DMS153 treated with DMSO at 0.1 percent for 48 hours (cell line): ENCODE data around the gene STAG3.
"Not testable (repeated sequence)": the region's sequence is repeated elsewhere in the genome, so short reads cannot be mapped to it uniquely, and the experiment has no call there.

Experiments used
- DNase-seq: peaks from one replicate; lab custom pipeline; 2025; ENCODE audit not compliant: unreplicated experiment; lab: John Stamatoyannopoulos, UW

Gene STAG3

GRCh38 chr7:100173806-100174495 lies 3.8 kb upstream of the STAG3 start:
- no peak for DNase-seq

DNA sequence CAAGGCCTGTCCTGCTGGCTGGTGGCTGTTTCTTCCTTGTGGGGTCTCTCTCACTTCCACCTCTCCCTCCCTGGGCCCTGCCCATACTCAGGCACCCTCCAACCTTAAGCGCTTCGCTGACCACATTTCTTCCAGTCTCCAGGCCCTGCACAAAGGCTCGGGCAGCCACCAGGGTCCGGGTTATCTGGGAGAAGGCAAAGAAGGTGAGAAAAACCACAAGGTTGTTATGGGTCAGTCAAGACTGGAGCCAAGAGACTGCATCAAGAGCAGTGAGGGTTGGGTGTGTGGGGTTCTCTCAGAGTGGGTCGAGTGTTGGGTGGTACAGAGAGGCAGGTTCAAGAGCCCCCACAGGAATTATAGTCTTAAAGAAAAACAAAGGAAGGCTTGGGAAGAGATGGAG lies 3.1 kb upstream of the STAG3 start:
- DNase-seq: no peak

- DNase-seq: no peak
These were observed 2.3 kb upstream of the STAG3 start for GRCh38 chr7:100175296-100175935.

- no peak for DNase-seq
These were observed 1.3 kb upstream of the STAG3 start for GRCh38 chr7:100176096-100177044.

GRCh38 chr7:100180084-100180483 lies 2.4 kb downstream of the STAG3 start:
- DNase-seq: not testable (repeated sequence)

DNA sequence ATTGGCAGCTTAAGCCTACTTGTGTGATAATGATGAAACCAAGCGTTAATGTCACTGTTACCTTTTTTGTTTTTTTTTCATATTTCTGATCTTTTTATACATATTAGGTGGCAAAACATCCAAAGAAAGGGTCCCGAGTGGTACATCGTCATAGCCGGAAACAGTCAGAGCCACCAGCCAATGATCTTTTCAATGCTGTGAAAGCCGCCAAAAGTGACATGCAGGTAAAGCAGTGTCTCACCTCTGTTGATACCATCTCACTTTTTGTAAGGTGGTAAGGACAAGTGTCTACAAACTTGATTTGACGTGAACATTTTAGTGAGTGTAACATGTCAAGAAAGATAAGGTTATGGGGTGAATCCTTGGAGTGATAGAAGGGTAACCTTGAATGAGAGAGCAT lies 4.9 kb downstream of the STAG3 start:
- DNase-seq: not testable (repeated sequence)

GRCh38 chr7:100183090-100183489 lies 5.4 kb downstream of the STAG3 start:
- DNase-seq: not testable (repeated sequence)

DNA sequence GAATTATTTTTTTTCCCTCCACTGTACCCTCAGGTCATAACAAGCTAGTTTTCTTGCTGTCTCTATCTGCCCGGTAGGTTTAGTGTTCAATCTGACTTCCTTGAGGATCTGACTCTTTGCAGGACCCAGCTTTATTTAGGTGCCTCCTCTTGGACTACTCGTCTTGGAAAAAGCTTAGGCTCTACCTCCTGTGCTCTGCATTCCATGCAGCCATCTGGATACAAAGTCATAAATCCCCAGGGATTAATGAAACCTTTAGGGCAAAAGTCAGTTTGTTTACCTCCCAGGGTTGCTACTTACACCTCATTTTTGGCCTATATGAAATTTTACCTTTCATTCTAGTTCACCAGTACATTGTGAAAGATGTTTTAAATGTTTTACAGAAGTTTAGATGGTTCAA lies 8.0 kb downstream of the STAG3 start:
- DNase-seq: no peak

DNA sequence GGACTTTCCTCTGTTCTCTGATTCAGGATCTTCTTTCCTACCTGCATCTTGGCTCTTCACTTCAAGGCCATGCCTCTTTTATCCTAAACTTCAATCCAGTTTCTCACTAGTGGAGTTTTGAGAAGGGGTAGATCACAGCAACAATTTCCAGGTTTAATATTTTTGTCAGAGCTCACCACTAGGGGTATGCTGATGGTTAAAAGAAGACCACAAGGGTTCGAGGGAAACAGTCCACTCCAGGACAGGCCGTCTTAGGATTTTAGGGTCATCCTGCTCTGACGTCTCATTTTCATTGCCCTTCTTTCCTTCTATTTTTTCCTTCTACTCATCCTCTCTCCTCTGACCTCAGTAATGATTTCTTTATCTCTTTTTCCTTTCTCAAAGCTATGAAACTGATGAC lies 11.3 kb downstream of the STAG3 start:
- DNase-seq: no peak

DNA sequence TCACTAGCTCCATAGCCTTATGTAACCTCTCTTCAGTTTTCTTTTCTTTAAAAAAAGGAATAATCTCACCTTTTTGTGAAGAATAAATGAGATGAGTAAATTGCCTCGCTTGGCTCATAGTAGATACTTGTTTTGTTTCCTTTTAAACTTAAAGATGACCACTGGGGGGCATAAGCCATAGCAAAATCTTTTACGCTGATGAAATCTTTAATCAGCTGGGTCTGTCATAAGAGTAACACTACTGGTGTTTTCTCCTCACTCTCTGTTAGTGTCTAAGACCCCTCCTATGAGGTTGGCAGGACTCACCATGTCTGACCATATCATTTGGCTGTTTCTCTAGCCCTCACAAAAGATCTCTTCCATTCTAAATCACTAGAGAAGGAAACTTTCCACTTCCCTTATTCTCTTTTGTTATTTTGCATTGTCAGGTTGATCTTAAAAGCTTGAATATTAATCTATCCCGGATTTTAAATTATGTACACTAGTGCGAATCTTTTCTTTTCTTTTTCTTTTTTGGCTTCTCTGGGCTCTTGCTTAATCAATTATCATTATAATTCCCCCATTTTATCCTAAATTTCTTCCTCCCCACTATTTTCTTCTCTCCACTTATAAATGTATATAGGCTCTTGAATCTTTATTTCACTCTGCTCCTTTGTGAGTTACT lies 12.5 kb downstream of the STAG3 start:
- no peak for DNase-seq

GRCh38 chr7:100191775-100192174 lies 14.1 kb downstream of the STAG3 start:
- DNase-seq: no peak

GRCh38 chr7:100192281-100192862 lies 14.7 kb downstream of the STAG3 start:
- DNase-seq: not testable (repeated sequence)

- DNase-seq: no peak
These were observed 15.3 kb downstream of the STAG3 start for GRCh38 chr7:100192969-100193368.

GRCh38 chr7:100195222-100195621 lies 17.5 kb downstream of the STAG3 start:
- DNase-seq: no peak

GRCh38 chr7:100195901-100196322 lies 18.2 kb downstream of the STAG3 start:
- not testable (repeated sequence) for DNase-seq

DNA sequence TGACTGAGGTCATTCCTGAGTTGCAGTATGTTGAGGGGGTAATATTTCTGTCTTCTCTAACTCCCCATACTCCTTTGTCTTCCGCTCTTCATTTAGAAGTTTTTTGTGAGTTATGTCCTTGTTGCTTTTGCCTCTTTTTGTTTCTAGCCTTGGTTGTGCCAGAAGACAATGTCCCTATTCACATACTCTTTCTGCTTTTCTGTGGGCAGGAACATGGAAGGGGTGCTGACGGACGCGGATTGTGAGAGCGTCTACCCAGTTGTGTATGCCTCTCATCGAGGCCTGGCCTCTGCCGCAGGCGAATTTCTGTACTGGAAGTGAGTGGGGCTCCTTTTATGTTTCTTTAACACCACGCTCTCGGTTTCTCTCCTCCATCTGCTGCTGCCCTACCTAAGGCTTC lies 20.5 kb downstream of the STAG3 start:
- DNase-seq: no peak

GRCh38 chr7:100200693-100201092 lies 23.0 kb downstream of the STAG3 start:
- no peak for DNase-seq

GRCh38 chr7:100204454-100204853 lies 26.7 kb downstream of the STAG3 start:
- no peak for DNase-seq

GRCh38 chr7:100208911-100209408 lies 31.2 kb downstream of the STAG3 start:
- no peak for DNase-seq

DNA sequence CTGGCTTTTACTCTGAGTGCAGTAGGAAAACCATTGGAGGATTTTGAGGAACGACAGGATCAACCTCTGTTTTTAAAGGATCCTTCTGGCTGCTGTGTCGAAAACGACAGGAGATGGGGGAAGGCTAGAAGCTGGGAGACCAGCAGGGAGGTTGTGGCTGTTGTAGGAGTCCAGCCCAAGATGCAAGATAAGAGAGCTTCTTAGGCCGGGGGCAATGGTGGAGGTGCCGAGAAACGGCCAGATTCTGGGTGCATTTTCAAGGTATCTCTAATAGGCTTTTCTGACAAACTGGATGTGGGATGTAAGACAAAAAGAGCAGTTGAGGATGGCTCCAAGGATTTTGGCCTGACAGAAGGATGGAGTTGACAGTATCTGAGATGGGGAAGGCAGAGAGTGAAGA lies 31.8 kb downstream of the STAG3 start:
- no peak for DNase-seq

- DNase-seq: no peak
These were observed 33.1 kb downstream of the STAG3 start for GRCh38 chr7:100210805-100211204.
